Measurements from ENCODE around the gene THOC6. TPM values are rescaled to one million over a fixed set of nuclear protein-coding genes. Genes with fewer than 3 reads are reported as not detected.

Gene THOC6
- total and polyA plus RNA-seq, 2 donors (not counting 3 experiments of a cell fraction or from before 2014, with no cell fraction given), result 23.9 to 39.3 TPM

DNA sequence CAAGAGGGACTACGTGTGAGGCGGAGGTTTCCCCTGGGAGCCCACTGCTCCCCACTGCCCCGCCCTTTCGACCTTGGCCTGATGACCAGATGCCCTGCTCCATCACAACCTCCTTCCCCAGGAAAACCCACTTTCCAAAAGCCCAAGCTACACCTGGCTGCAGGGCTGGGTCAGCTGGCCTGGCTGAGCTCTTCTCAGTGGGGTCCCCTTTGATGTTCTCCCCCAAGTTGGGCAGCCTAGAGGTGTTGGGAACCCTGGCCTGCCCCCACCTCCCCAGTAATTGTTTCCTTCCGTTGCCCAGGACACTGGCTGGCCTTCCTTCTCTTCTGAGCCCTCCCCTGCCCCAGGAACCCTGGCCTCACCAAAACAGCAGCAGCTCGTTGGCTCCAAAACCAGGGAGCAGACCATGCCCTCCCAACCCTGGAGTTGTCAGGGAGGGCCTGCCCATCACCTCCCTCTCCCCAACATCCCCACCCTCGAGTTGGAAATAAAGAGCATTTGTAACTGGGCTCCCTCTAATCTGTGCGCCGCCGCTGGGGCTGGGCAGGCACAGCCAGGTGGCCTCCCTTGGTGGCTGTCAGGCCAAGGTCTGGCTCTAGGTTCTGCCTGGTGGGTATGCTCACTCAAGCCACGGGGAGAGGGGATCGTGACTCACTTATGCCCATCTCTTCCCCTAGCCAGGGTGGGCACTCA lies 9.7 kb upstream of the THOC6 start:
- Histone ChIP-seq H3K4me3 (replicated peaks in 1 of 3; ENCODE audit: insufficient read depth in 1 of 3, low read depth in 1 of 3, low read length in 3 of 3) (no peak overlapping the region), H3K4me1 (ENCODE audit: control insufficient read depth, extremely low read depth, insufficient read depth, low read length) (no peaks in the 10 kb centered on the region), H3K4me2 (ENCODE audit: insufficient read depth, low read length) (no peak overlapping the region), H3K27me3 (ENCODE audit: control insufficient read depth in 2 of 2, insufficient read depth in 2 of 2, low read length in 2 of 2) (peaks cover 21 to 22% of the 10 kb centered on the region in 2 experiments), H4K20me1 (replicated peaks; ENCODE audit: control insufficient read depth, extremely low read depth, insufficient read depth, low read length) (no peaks in the 10 kb centered on the region), H3K9me1 (replicated peaks; ENCODE audit: control insufficient read depth, extremely low read depth, insufficient read depth, low read length) (no peaks in the 10 kb centered on the region), H3K36me3 (ENCODE audit: control insufficient read depth in 2 of 2, extremely low read depth in 1 of 2, insufficient read depth in 2 of 2, low read length in 2 of 2) (no peaks in the 10 kb centered on the region), H3K79me2 (ENCODE audit: control insufficient read depth, insufficient read depth, low read length) (no peaks in the 10 kb centered on the region), H3K27ac (ENCODE audit: insufficient read depth, low read depth, low read length) (no peak overlapping the region), H3K9ac (replicated peaks; ENCODE audit: extremely low read depth, insufficient read depth, low read length) (no peak overlapping the region), H2AFZ (ENCODE audit: low read depth, low read length) (no peak overlapping the region), H3K9me3 (replicated peaks; ENCODE audit: control insufficient read depth, insufficient read depth, low read length) (no peaks in the 10 kb centered on the region)
- CTCF ChIA-PET, result interaction anchor here (1.3 kb wide), 1 partner anchor 18 kb away, joined by 7 read pairs; no protein-coding TSS in a partner anchor
- FAIRE-seq (no peak), DNase-seq (ENCODE audit: low read depth, low spot score) (no peak)
- POLR2A ChIA-PET, result no interaction called here
- BruUV-seq (replicated peaks), result no TSS peak
- dilution Hi-C loops (cut with MboI; ENCODE audit: extremely low pct_ligation_motif_present, low sequenced_read_pairs), result no loop called here
- TF ChIP-seq JUN (IDR thresholded peaks at IDR 0.05; ENCODE audit: borderline replicate concordance, insufficient read depth, insufficient read length, low read depth) (no peak), EZH2 (IDR thresholded peaks at IDR 0.05; ENCODE audit: borderline replicate concordance, low read depth, low read length, severe bottlenecking) (no peak), MYC (IDR thresholded peaks at IDR 0.05; ENCODE audit: low read depth, low read length) (no peak), GATA2 (IDR thresholded peaks at IDR 0.05; ENCODE audit: insufficient read depth, insufficient read length, low read depth, low read length) (no peak), POLR2A (IDR thresholded peaks at IDR 0.05; ENCODE audit: low read depth, low read length) (no peak), POLR2AphosphoS5 (IDR thresholded peaks at IDR 0.05; ENCODE audit: insufficient read depth, low read depth, low read length) (no peak), FOS (IDR thresholded peaks at IDR 0.05; ENCODE audit: borderline replicate concordance, insufficient read depth, low read length) (no peak)
- TF ChIP-seq, protein P1, sequence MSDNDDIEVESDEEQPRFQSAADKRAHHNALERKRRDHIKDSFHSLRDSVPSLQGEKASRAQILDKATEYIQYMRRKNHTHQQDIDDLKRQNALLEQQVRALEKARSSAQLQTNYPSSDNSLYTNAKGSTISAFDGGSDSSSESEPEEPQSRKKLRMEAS (IDR thresholded peaks at IDR 0.05; ENCODE audit: insufficient read depth, insufficient read length), result no peak
- TF ChIP-seq, protein P2, sequence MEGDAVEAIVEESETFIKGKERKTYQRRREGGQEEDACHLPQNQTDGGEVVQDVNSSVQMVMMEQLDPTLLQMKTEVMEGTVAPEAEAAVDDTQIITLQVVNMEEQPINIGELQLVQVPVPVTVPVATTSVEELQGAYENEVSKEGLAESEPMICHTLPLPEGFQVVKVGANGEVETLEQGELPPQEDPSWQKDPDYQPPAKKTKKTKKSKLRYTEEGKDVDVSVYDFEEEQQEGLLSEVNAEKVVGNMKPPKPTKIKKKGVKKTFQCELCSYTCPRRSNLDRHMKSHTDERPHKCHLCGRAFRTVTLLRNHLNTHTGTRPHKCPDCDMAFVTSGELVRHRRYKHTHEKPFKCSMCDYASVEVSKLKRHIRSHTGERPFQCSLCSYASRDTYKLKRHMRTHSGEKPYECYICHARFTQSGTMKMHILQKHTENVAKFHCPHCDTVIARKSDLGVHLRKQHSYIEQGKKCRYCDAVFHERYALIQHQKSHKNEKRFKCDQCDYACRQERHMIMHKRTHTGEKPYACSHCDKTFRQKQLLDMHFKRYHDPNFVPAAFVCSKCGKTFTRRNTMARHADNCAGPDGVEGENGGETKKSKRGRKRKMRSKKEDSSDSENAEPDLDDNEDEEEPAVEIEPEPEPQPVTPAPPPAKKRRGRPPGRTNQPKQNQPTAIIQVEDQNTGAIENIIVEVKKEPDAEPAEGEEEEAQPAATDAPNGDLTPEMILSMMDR (IDR thresholded peaks at IDR 0.05; ENCODE audit: extremely low read depth in 1 of 2, insufficient read depth in 1 of 2, low read depth in 1 of 2, low read length in 2 of 2), result no peak
- intact Hi-C loops (cut with micrococcal nuclease), result no loop called here

Measured in endothelial cell of umbilical vein (primary cell).